ENCODE results near the gene ABCF3. TPM values are rescaled to one million over a fixed set of nuclear protein-coding genes. Genes with fewer than 3 reads are reported as not detected.

The ABCF3 gene
- total RNA-seq, 2 donors from 2014 or later = 62.9 to 103 TPM

- peaks cover 13% of the 10 kb centered on the region for H3K4me1 ChIP-seq (replicated peaks)
- no peaks in the 10 kb centered on the region for H3K36me3 ChIP-seq
- peak within 1 kb of the TSS; percentile 78 to 81 for H3K4me3 ChIP-seq
- no peaks in the 10 kb centered on the region for H3K27me3 ChIP-seq (replicated peaks; ENCODE audit: insufficient read depth)
- no peaks in the 10 kb centered on the region for H3K9me3 ChIP-seq
- intact Hi-C loops (cut with DNase I) = no loop called here
- DNase-seq (ENCODE audit: low spot score) = peak; percentile 67
- H3K27ac ChIP-seq = peak within 1 kb of the TSS; percentile 84 to 91
- TF ChIP-seq POLR2AphosphoS5 (IDR thresholded peaks at IDR 0.05) (no peak), POLR2A (IDR thresholded peaks at IDR 0.05) (peak; percentile 35)
- TF ChIP-seq, protein P1, sequence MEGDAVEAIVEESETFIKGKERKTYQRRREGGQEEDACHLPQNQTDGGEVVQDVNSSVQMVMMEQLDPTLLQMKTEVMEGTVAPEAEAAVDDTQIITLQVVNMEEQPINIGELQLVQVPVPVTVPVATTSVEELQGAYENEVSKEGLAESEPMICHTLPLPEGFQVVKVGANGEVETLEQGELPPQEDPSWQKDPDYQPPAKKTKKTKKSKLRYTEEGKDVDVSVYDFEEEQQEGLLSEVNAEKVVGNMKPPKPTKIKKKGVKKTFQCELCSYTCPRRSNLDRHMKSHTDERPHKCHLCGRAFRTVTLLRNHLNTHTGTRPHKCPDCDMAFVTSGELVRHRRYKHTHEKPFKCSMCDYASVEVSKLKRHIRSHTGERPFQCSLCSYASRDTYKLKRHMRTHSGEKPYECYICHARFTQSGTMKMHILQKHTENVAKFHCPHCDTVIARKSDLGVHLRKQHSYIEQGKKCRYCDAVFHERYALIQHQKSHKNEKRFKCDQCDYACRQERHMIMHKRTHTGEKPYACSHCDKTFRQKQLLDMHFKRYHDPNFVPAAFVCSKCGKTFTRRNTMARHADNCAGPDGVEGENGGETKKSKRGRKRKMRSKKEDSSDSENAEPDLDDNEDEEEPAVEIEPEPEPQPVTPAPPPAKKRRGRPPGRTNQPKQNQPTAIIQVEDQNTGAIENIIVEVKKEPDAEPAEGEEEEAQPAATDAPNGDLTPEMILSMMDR (IDR thresholded peaks at IDR 0.05) = peak in 1 of 4 experiments; percentile 6
- WGBS = 1% methylated on average over 29 of the region's 84 CpGs
Measured at GRCh38 chr3:184154885-184155643, 30.9 kb upstream of the ABCF3 start, which contains the start of gene DVL3. Gene DVL3 (plus strand): TSS chr3:184155377. CDS start chr3:184155636, 259 bp downstream.

DNA sequence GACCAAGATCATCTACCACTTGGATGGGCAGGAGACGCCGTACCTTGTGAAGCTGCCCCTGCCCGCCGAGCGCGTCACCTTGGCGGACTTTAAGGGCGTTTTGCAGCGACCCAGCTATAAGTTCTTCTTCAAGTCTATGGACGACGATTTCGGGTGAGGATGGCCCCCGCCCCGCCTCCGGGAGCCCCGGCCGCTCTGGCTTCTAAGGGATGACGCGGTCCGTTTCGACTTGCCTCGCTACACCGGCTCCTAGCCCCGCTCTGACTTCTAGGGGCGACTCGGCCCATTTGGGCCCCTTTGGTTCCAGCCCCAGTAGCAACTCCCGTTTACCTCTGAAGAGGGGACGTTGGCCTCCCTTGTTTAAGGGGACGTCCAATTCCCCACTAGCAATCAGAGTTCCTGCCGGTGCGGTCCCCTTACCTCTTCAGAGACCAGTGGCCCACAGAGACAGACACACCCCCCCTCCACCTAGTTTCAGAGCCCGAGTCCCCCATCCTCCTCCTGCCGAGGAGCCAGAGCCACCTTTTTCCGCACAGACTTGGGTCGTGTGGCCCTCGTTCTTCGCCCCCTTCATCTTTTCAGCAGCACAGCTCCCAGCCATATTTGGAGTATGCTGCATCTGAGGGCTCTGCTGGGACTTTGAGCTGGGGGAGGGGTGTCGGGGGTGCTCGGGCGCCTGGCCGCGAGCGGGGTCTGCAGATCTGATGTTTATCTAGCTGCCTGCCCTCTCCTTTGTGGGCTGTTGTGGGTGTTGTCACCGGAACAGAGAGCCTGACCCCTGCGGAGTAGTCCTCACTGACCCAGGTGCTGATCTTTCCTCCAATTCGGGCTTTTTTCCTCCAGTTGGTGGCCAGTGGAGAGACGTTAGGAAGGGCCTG, 30.1 kb upstream of the ABCF3 start:
- H3K4me1 ChIP-seq (replicated peaks) = peaks cover 13% of the 10 kb centered on the region
- TF ChIP-seq POLR2A (IDR thresholded peaks at IDR 0.05) (no peak), POLR2AphosphoS5 (IDR thresholded peaks at IDR 0.05) (no peak)
- TF ChIP-seq, protein P1 (IDR thresholded peaks at IDR 0.05) = no peak
- H3K27me3 ChIP-seq (replicated peaks; ENCODE audit: insufficient read depth) = no peaks in the 10 kb centered on the region
- H3K36me3 ChIP-seq = no peaks in the 10 kb centered on the region
- peak overlapping the region; percentile 78 to 81 for H3K4me3 ChIP-seq
- no peaks in the 10 kb centered on the region for H3K9me3 ChIP-seq
- peak; percentile 24 for DNase-seq (ENCODE audit: low spot score)
- under 1% methylated on average over 47 of the region's 47 CpGs for WGBS
- peak overlapping the region; percentile 84 to 91 for H3K27ac ChIP-seq
- intact Hi-C loops (cut with DNase I) = no loop called here

DNA sequence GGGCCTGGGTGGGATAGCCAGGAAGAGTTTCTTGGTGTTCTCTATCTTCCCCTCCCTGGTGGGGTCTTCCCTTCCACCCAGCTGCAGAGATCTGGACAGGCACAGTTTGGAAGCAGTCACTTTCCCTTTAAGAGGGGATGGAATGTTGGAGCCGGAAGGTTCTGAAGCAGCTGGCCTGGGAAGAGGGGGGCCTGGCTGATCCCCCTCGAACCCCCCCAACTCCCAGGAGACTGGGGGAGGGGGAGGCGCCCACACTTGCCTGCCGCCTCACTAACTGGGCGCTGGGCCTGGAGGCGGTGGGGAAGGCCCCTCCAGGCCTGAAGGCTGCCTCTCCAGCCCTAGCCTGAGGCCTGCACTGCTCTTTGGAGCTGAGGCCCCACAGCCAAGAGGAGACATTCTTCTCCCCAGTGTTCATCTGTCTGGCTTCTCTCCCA, 29.5 kb upstream of the ABCF3 start:
- no peaks in the 10 kb centered on the region for H3K9me3 ChIP-seq
- no peaks in the 10 kb centered on the region for H3K27me3 ChIP-seq (replicated peaks; ENCODE audit: insufficient read depth)
- H3K4me3 ChIP-seq = peak overlapping the region; percentile 78 to 81
- H3K4me1 ChIP-seq (replicated peaks) = peaks cover 13% of the 10 kb centered on the region
- TF ChIP-seq POLR2A (IDR thresholded peaks at IDR 0.05) = no peak
- TF ChIP-seq POLR2AphosphoS5 (IDR thresholded peaks at IDR 0.05) = peak; percentile 51
- DNase-seq (ENCODE audit: low spot score) = peak; percentile 23
- no peaks in the 10 kb centered on the region for H3K36me3 ChIP-seq
- H3K27ac ChIP-seq = peak overlapping the region; percentile 84 to 91
- intact Hi-C loops (cut with DNase I) = no loop called here
- WGBS = 0% methylated on average over 4 of the region's 6 CpGs

DNA sequence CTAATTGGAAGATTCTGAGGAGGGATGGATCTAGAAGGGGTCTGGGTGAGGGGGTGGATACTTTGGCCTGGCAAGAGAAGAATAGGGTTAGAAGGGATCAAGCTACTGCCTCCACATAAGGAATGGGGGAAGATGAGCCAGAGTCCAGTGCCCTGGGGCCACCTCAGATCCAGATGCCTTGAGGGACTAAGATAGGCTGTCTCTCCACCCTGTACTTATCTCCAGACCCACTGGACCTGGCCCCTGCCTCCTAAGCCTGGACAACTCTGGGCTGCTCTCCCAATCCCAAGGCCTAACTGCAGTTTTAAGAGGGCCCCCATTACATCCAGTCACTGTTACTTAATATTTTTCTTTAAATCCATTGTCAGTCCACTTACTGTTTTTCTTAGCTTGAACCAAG, 28.8 kb upstream of the ABCF3 start:
- DNase-seq (ENCODE audit: low spot score) = no peak
- H3K4me1 ChIP-seq (replicated peaks) = peaks cover 13% of the 10 kb centered on the region

More for the DNA sequence above, 28.8 kb upstream of the ABCF3 start:
- intact Hi-C loops (cut with DNase I) = no loop called here
- Histone ChIP-seq H3K27ac (peak overlapping the region; percentile 84 to 91), H3K4me3 (peak overlapping the region; percentile 78 to 81), H3K9me3 (no peaks in the 10 kb centered on the region), H3K27me3 (replicated peaks; ENCODE audit: insufficient read depth) (no peaks in the 10 kb centered on the region), H3K36me3 (no peaks in the 10 kb centered on the region)
- TF ChIP-seq POLR2A (IDR thresholded peaks at IDR 0.05) = no peak
- no peak for TF ChIP-seq POLR2AphosphoS5 (IDR thresholded peaks at IDR 0.05)
- TF ChIP-seq, protein P1 (IDR thresholded peaks at IDR 0.05) = no peak

Measured in prostate gland (tissue), 2 donors.